Measurements from ENCODE around the gene TMEM187. TPM values are rescaled to one million over a fixed set of nuclear protein-coding genes. Genes with fewer than 3 reads are reported as not detected.

Gene TMEM187
- total and polyA plus RNA-seq, 2 donors from 2014 or later = 9.6 to 12.4 TPM

DNA sequence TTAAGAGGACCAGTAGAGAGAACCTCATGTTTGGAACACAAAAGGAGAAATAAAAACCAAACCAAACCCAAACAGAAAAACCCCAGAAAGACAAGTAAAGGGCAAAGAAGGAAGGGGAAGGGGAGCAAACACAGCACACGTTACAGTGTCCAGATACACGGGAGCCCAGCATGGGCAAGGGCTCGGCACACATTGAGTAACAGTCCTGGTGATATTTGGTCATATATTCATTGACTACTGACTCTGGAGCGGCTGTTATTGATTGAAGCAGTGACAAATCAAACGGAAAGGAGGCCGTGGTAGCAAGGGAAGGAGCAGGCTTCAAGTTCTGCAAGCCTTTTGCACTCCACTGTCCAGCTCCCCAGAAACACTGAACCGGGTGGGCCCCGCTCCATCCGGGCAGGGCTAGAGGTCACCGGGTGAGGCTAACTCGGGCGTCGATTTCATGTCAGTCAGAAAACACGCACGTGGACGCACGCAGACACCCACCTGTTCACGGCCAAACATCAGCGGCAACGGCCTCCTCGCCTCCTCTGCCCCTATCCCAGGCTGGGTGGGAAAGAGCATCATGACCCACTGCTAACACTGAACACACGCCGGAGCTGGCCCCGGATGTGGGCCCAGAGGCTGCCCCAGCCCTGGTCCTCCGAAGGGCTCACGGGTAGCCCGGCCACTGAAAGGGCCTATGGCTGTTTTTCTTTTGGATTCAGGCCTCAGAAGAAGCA lies 50.9 kb downstream of the TMEM187 start:
- H3K4me1 ChIP-seq (ENCODE audit: control insufficient read depth in 2 of 3, insufficient read depth in 2 of 3, low read depth in 1 of 3, low read length in 3 of 3) = peaks cover 0 to 7% (median 5%) of the 10 kb centered on the region in 3 donors
- TF ChIP-seq, protein P1, sequence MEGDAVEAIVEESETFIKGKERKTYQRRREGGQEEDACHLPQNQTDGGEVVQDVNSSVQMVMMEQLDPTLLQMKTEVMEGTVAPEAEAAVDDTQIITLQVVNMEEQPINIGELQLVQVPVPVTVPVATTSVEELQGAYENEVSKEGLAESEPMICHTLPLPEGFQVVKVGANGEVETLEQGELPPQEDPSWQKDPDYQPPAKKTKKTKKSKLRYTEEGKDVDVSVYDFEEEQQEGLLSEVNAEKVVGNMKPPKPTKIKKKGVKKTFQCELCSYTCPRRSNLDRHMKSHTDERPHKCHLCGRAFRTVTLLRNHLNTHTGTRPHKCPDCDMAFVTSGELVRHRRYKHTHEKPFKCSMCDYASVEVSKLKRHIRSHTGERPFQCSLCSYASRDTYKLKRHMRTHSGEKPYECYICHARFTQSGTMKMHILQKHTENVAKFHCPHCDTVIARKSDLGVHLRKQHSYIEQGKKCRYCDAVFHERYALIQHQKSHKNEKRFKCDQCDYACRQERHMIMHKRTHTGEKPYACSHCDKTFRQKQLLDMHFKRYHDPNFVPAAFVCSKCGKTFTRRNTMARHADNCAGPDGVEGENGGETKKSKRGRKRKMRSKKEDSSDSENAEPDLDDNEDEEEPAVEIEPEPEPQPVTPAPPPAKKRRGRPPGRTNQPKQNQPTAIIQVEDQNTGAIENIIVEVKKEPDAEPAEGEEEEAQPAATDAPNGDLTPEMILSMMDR (IDR thresholded peaks at IDR 0.05; ENCODE audit: borderline replicate concordance, extremely low read depth, insufficient read depth) = no peak
- no peaks in the 10 kb centered on the region for H3K27me3 ChIP-seq (ENCODE audit: control insufficient read depth, insufficient read depth, low read length)
- H3K9ac ChIP-seq (ENCODE audit: low read length in 3 of 3) = no peak overlapping the region
- FAIRE-seq (no peak), DNase-seq (no peak)
- H3K36me3 ChIP-seq (ENCODE audit: control insufficient read depth in 2 of 3, insufficient read depth in 3 of 3, low read length in 3 of 3) = peaks cover 0 to 12% (median 0%) of the 10 kb centered on the region in 3 donors
- H3K27ac ChIP-seq (ENCODE audit: low read depth in 2 of 2, low read length in 2 of 2) = no peak overlapping the region
- H3K4me3 ChIP-seq (ENCODE audit: low read length in 3 of 3) = no peak overlapping the region
- H3K9me3 ChIP-seq (ENCODE audit: control insufficient read depth in 2 of 3, insufficient read depth in 1 of 3, low read length in 3 of 3) = no peaks in the 10 kb centered on the region
- intact Hi-C loops (cut with DNase I) = no loop called here

DNA sequence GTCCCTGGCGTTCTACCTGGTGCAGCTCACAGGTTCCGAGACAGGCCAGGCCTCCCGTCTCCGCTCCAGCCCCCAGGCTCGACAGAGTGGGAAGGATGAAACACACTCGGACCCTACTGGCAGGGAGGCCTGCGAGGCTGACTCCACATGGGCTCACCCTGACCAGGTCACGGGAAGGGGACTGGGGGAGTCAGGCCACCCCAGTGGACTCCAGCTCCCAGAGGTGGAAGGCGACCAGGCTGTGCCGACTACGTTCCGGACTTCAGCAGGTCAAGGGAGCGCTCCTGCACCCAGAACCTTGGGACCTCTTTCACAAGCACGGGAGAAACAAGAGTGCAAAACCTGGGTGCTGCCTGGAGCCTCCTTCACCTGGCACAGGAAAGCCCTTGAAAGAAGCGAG lies 51.7 kb downstream of the TMEM187 start:
- H3K27ac ChIP-seq (ENCODE audit: low read depth in 2 of 2, low read length in 2 of 2) = no peak overlapping the region
- intact Hi-C loops (cut with DNase I) = no loop called here
- no peak overlapping the region for H3K4me3 ChIP-seq (ENCODE audit: low read length in 3 of 3)
- TF ChIP-seq, protein P1 (IDR thresholded peaks at IDR 0.05; ENCODE audit: borderline replicate concordance, extremely low read depth, insufficient read depth) = no peak
- peaks cover 0 to 13% (median 0%) of the 10 kb centered on the region in 3 donors for H3K36me3 ChIP-seq (ENCODE audit: control insufficient read depth in 2 of 3, insufficient read depth in 3 of 3, low read length in 3 of 3)
- FAIRE-seq = no peak
- H3K9me3 ChIP-seq (ENCODE audit: control insufficient read depth in 2 of 3, insufficient read depth in 1 of 3, low read length in 3 of 3) = no peaks in the 10 kb centered on the region
- no peak overlapping the region for H3K9ac ChIP-seq (ENCODE audit: low read length in 3 of 3)
- H3K4me1 ChIP-seq (ENCODE audit: control insufficient read depth in 2 of 3, insufficient read depth in 2 of 3, low read depth in 1 of 3, low read length in 3 of 3) = peaks cover 0 to 7% (median 5%) of the 10 kb centered on the region in 3 donors
- H3K27me3 ChIP-seq (ENCODE audit: control insufficient read depth, insufficient read depth, low read length) = no peaks in the 10 kb centered on the region
- DNase-seq = no peak

DNA sequence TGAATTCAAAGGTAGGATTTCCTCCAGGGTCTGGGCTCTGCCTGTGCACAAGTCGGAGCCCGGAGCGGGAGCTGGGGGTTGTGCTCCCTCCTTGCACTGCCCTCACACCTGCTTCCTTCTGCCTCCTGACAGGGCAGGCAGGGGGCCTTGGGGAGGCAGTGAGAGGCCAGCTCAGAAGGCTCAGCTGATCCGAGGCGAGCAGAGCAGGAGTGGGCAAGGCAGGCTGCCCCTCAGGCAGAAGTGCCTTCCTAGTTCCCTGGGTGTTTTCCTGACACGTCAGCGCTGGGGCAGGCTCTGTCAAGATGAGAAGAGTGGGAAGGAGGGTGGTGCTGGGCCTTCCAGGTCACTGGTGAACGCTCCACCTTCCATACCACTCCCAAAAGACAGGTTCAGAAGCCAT lies 52.7 kb downstream of the TMEM187 start:
- Histone ChIP-seq H3K27me3 (ENCODE audit: control insufficient read depth, insufficient read depth, low read length) (no peaks in the 10 kb centered on the region), H3K9me3 (ENCODE audit: control insufficient read depth in 2 of 3, insufficient read depth in 1 of 3, low read length in 3 of 3) (no peaks in the 10 kb centered on the region), H3K27ac (ENCODE audit: low read depth in 2 of 2, low read length in 2 of 2) (no peak overlapping the region), H3K4me3 (ENCODE audit: low read length in 3 of 3) (no peak overlapping the region), H3K36me3 (ENCODE audit: control insufficient read depth in 2 of 3, insufficient read depth in 3 of 3, low read length in 3 of 3) (peaks cover 0 to 13% (median 0%) of the 10 kb centered on the region in 3 donors), H3K9ac (ENCODE audit: low read length in 3 of 3) (no peak overlapping the region), H3K4me1 (ENCODE audit: control insufficient read depth in 2 of 3, insufficient read depth in 2 of 3, low read depth in 1 of 3, low read length in 3 of 3) (peaks cover 0 to 7% (median 5%) of the 10 kb centered on the region in 3 donors)
- TF ChIP-seq, protein P1 (IDR thresholded peaks at IDR 0.05; ENCODE audit: borderline replicate concordance, extremely low read depth, insufficient read depth) = no peak
- DNase-seq (no peak), FAIRE-seq (no peak)
- intact Hi-C loops (cut with DNase I) = no loop called here

Data from kidney (tissue), 14 donors.